Measurements from ENCODE around the gene ZBTB7C. TPM values are rescaled to one million over a fixed set of nuclear protein-coding genes. Genes with fewer than 3 reads are reported as not detected.

The ZBTB7C gene
- total RNA-seq, 1 donor from 2014 or later = 1.4 TPM

DNA sequence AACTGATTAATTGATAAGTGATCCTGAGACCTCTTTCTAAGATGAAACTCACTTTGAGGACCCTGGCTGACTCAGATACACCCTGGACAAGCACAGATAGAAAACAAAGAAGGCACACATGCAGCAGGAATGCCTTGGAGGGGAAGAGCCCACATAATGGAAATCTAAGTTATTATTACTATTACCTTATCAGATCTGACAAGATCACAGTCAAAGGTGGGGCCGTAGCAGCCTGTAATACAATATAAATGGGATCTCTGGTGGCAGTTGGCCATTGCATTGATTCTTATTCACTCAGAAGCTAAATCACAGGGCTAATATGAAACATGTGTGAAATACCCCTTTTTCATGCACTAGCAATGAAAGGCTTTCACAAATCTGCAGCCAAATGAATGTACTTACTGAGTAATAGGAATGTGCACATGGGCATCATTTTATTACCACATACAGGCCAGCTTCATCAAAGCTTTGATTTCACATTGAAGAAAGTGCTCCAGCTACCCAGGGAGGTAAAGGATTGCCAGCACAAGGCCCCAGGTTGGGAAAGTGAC, 84.0 kb downstream of the ZBTB7C start:
- Mint-ChIP-seq H3K27me3 (ENCODE audit: low read depth) (no peaks in the 10 kb centered on the region), H3K36me3 (ENCODE audit: low read depth) (no peaks in the 10 kb centered on the region), H3K9me3 (ENCODE audit: low read depth) (peaks cover 8% of the 10 kb centered on the region), H3K4me3 (ENCODE audit: unreplicated experiment) (no peak overlapping the region), H3K27ac (ENCODE audit: unreplicated experiment) (no peak overlapping the region), H3K4me1 (ENCODE audit: low read depth) (peaks cover 48% of the 10 kb centered on the region)
- DNase-seq (ENCODE audit: low spot score) = no peak
- TF ChIP-seq, protein P1, sequence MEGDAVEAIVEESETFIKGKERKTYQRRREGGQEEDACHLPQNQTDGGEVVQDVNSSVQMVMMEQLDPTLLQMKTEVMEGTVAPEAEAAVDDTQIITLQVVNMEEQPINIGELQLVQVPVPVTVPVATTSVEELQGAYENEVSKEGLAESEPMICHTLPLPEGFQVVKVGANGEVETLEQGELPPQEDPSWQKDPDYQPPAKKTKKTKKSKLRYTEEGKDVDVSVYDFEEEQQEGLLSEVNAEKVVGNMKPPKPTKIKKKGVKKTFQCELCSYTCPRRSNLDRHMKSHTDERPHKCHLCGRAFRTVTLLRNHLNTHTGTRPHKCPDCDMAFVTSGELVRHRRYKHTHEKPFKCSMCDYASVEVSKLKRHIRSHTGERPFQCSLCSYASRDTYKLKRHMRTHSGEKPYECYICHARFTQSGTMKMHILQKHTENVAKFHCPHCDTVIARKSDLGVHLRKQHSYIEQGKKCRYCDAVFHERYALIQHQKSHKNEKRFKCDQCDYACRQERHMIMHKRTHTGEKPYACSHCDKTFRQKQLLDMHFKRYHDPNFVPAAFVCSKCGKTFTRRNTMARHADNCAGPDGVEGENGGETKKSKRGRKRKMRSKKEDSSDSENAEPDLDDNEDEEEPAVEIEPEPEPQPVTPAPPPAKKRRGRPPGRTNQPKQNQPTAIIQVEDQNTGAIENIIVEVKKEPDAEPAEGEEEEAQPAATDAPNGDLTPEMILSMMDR (IDR thresholded peaks at IDR 0.05) = no peak

DNA sequence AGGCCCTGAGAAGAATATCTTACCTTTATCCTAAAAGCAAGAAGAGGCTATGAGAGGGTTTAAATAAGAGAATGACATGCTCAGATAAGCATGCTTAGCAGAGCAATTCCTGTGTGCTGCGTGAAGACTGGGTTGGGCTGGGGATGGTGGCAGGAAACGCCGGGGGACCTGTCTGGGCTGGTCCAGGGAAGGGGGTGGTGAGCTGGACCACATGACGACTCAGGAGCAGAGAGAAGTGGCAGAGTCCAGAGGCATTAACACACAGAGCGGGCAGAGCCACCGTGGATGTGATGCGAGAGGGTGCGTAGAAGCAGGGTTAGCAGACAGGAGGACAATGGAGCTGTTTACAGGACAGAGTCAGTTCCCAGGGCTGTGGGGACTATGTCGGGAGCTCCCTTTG, 84.5 kb downstream of the ZBTB7C start:
- TF ChIP-seq, protein P1 (IDR thresholded peaks at IDR 0.05) = no peak
- Mint-ChIP-seq H3K27me3 (ENCODE audit: low read depth) (no peaks in the 10 kb centered on the region), H3K27ac (ENCODE audit: unreplicated experiment) (no peak overlapping the region), H3K4me1 (ENCODE audit: low read depth) (peaks cover 50% of the 10 kb centered on the region), H3K9me3 (ENCODE audit: low read depth) (peaks cover 8% of the 10 kb centered on the region), H3K36me3 (ENCODE audit: low read depth) (no peaks in the 10 kb centered on the region), H3K4me3 (ENCODE audit: unreplicated experiment) (no peak overlapping the region)
- DNase-seq (ENCODE audit: low spot score) = no peak

DNA sequence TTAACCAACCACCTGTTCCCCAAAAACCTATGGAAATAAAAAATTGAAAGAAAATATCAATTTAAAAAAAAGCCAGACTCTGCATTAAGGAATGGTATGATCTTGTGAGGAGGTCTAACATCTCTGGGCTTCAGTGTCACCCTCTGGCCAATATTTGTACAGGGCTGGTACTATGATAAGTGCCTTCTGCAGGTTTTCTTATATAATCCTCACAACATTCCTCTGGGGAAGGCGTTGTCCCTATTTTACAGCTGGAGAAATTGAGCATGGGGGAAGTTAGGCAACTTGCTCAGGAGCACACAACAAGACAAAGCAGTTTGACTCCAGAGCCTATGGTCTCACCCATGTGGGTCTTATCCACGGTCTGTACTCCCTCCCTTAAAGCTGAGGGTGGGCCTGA, 86.0 kb downstream of the ZBTB7C start:
- H3K4me3 Mint-ChIP-seq (ENCODE audit: unreplicated experiment) = no peak overlapping the region
- no peak overlapping the region for H3K27ac Mint-ChIP-seq (ENCODE audit: unreplicated experiment)
- H3K9me3 Mint-ChIP-seq (ENCODE audit: low read depth) = peaks cover 5% of the 10 kb centered on the region
- no peak for DNase-seq (ENCODE audit: low spot score)
- TF ChIP-seq, protein P1 (IDR thresholded peaks at IDR 0.05) = no peak
- peaks cover 37% of the 10 kb centered on the region for H3K4me1 Mint-ChIP-seq (ENCODE audit: low read depth)
- no peaks in the 10 kb centered on the region for H3K36me3 Mint-ChIP-seq (ENCODE audit: low read depth)
- no peaks in the 10 kb centered on the region for H3K27me3 Mint-ChIP-seq (ENCODE audit: low read depth)

DNA sequence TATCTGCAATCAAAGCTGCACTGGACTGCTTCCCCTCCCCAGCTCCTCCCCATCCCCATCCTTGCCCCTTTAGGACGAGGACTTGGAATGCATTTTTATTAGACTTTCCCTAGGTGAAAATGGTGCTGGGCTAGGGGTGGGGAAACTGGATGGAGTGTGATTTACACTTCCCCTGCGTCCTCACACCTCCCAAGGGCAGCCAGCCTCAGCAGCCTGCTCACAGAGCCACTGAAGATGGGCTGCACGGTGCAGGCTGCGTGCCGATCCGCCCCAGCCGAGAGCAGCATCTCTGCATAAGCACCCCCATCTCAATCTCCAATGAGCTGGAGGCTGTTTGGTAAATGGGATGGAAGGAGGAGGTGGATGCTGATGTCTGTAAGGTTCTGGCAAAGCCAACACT, 87.6 kb downstream of the ZBTB7C start:
- Mint-ChIP-seq H3K27ac (ENCODE audit: unreplicated experiment) (no peak overlapping the region), H3K4me3 (ENCODE audit: unreplicated experiment) (no peak overlapping the region), H3K27me3 (ENCODE audit: low read depth) (no peaks in the 10 kb centered on the region), H3K9me3 (ENCODE audit: low read depth) (peaks cover 4% of the 10 kb centered on the region), H3K4me1 (ENCODE audit: low read depth) (peaks cover 27% of the 10 kb centered on the region), H3K36me3 (ENCODE audit: low read depth) (no peaks in the 10 kb centered on the region)
- DNase-seq (ENCODE audit: low spot score) = no peak
- TF ChIP-seq, protein P1 (IDR thresholded peaks at IDR 0.05) = no peak

DNA sequence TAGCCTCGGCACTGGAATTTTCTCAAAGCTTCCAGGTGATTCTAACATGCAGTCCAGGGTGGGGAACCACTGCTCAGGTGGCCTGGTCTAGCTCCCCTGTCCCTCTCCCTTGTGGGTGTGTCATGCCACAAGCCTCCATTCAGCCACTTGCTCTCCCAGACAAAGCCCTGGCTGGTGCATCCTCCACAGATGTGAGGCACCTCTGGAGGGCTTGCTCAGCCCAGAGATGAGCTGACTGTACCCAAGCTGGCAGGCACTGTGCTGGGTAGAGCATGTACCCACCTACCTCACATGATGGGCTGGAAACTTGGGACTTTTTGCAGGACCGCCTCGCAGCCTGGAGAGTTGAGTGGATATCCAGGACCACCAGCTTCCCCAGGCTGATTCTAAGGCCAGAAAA, 88.1 kb downstream of the ZBTB7C start:
- peaks cover 28% of the 10 kb centered on the region for H3K4me1 Mint-ChIP-seq (ENCODE audit: low read depth)
- no peak for DNase-seq (ENCODE audit: low spot score)
- no peaks in the 10 kb centered on the region for H3K36me3 Mint-ChIP-seq (ENCODE audit: low read depth)
- no peaks in the 10 kb centered on the region for H3K27me3 Mint-ChIP-seq (ENCODE audit: low read depth)
- H3K4me3 Mint-ChIP-seq (ENCODE audit: unreplicated experiment) = no peak overlapping the region
- TF ChIP-seq, protein P1 (IDR thresholded peaks at IDR 0.05) = no peak
- H3K27ac Mint-ChIP-seq (ENCODE audit: unreplicated experiment) = no peak overlapping the region
- peaks cover 4% of the 10 kb centered on the region for H3K9me3 Mint-ChIP-seq (ENCODE audit: low read depth)

All from chondrocyte (in vitro differentiated cells).